NCI-H2171 treated with DMSO at 0.1 percent for 48 hours (cell line): ENCODE measurements around the gene PLXDC1.

ENCODE experiments used
- DNase-seq: peaks from one replicate; lab custom pipeline; 2025; lab: John Stamatoyannopoulos, UW

PLXDC1 gene

DNA sequence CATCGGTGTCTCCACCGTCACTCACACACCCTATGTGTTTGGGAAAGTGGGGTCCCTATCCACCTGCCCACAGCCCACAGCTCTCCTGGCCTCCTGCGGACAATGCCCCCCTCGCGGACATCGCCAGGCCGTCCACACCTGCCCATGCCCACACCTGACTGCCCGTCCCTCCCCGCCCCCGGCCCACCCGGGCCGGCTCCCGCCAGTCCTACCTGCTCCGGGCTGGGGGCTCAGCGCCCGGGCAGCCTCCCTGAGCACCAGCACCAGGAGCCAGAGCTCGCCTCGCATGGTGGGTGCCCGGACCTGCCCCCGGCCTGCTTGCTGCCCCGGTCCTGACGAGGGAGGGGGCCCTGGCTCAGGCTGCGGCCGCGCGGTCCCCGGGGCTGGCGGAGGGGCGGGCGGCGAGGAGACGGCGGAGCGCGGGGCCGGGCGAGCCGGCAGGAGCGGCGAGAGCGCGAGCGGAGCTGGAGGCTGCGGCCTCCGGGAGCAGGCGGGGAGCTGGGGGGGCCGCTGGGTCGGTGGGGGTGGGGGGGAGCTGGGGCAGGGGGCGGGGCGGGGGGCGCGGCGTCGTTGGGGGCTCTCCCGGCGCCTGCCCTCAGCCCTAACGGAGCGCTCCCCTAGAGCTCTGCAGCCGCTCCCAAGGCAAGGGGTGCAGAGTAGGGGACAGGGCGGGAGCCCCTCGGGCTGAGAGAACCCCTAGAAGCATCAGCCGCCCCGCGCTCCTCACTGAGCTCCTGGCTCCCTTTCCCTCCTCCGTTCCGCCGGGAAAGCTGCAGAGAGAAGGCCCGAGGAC is at the start of gene PLXDC1:
TSS of gene PLXDC1 (minus strand) at position 488 of the 793 bp plus-strand sequence. CDS start at position 288, 200 bp downstream.
- DNase-seq: no peak

DNA sequence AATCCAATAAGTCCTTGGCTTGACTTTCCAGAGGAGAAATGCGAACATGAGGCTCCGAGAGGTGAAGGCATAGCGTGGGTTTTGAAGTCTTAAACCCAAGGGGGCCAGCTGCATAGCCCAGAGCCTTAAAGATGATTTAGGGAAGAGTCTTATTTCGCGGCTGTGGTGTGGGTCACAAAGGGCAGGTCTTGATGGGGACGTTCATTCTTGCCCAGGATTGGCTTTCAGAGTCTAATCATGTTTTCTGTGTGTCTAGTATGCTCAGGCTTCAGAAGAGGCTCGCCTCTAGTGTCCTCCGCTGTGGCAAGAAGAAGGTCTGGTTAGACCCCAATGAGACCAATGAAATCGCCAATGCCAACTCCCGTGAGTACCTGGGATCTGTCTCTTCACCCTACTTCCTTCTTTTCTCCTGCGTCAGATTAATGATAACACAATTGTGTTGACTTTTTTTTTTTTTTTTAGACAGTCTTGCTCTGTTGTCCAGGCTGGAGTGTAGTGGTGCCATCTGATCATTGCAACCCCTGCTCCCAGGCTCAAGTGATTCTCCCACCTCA is 49.6 kb upstream of the PLXDC1 start:
- no peak for DNase-seq

DNA sequence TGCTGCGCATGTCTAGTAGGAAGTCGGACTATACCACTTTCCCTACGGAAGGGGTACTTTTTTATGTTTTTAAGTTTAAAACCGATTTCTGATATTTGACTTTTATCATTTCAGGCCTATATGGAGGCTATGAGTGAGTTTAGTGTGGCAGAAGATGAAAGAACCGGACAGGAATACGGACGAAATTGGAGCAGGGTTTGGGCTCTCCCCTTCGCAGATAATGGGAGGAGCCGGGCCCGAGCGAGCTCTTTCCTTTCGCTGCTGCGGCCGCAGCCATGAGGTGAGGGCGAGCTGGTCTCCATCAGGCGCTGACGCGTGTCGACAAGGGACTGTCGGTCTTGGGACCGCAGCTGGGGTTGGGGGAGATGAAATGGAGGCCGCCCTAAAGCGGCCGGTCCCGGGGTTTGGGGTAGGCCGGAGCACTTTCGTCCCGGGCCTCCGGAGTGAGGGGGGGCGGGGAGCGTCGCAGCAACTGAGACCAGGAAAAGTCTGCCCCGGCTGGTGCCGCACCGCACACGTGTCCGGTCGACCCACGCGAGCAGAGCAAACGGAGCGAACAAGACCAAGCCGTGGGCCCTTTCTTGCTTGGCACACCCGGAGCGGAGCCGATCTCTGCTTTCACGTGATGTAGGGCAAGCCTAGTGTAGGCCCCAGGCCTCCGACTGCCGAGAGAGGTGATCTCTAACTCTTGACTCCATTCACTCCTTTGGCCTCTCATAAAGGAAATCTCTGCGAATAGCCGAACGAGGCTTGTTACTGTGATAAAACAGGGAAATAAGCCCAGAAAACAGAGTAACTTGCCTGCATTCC is 48.8 kb upstream of the PLXDC1 start, which contains the start of gene RPL19:
TSS of gene RPL19 (plus strand) at position 214 of the 810 bp plus-strand sequence. CDS start at position 276, 62 bp downstream.
- no peak for DNase-seq

DNA sequence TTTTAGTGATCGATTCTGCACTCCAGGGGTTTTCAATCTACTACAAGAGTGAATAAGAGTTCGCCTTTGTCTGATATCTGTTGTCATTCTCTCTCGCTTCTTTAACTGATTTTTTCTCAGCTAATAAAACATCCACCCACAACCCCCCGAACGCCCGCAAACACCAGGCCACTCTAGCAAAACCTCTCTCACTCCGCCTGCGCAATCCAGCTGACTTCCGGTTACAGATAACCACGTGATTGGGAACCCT is 48.3 kb upstream of the PLXDC1 start:
- DNase-seq: peak; percentile 98

DNA sequence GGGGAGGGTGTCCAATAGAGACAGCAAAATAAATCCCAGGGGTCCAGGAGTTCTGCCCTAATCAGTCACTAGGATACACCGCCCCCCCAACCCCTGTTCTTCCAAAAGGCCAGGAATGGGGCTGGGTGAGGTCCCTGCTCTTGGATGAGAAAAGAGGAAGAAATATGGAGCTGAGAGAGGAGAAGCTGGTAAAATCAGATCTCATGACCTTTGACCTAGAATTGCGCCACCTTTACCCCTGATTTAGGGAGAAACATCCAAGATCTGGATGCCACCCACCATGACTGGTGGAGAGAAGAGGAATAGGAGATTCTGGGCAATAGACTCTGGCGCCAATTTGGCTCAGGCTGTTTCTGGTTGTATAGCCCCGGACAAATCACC is 46.7 kb upstream of the PLXDC1 start:
- DNase-seq: peak; percentile 30

DNA sequence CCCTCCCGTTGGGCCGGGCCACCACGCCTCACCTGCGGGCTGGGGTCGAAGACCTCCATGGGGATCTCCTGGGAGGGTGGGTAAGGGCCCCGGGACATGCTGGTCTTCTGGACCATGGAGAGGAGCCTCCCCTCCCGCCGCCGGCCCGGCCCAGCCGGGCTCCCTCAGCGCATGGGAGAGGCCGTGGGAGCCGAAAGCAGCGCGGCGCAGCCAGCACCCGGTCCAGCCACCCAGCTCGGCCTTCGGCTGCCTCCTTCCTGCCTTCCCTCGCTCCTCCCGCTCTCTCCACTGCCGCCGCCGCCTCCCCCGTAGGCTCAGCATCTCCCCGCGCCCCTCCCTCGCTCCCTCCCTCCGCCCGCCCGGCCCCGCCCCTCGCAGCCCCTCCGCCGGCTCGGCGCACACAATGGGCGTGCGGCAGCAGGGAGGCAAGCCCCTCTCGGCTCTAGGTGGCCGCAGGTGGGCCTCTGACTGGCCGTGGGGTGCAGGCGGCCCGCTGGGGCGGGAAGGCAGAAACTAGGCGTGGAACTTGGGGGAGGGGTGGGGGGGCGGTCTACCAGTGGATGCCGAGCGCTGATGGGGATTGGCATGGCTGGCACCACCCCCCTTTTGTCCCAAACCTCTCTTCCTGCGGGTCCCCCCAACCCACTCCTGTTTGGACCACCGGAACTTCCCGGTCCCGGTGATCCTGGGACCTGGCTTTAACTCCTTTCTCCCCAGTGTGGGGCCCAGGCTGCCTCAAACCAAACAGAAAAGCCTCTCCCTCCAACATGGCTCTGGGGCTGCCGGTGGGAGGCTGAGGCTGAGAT is 46.1 kb upstream of the PLXDC1 start, which contains the start of gene CACNB1:
TSS of gene CACNB1 (minus strand) at position 290 of the 806 bp plus-strand sequence. CDS start at position 116, 174 bp downstream.
- DNase-seq: peak; percentile 77

DNA sequence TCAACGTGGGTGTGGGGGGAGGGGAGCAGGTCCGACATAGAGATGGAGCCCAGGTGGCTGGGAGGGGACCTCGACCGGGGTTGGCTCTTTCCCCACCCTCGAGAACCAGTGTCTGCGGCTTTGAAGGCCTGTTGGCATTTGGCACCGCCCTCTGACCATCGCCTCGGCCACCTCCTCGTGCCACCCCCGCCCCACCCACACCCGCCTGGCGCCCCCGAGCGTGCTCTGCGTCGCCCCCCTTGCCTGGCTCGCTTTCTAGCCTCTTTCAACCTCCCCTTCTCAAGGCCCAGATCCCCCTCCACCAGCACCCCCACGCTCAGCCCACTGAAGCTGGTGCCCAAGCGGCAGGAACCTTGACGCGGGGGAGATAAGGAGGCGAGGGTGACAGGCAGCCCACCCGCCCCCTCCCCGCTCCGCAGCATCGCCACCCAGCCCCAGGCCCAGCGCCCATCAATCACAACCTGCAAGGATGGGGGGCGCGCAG is 45.4 kb upstream of the PLXDC1 start:
- DNase-seq: peak; percentile 15

DNA sequence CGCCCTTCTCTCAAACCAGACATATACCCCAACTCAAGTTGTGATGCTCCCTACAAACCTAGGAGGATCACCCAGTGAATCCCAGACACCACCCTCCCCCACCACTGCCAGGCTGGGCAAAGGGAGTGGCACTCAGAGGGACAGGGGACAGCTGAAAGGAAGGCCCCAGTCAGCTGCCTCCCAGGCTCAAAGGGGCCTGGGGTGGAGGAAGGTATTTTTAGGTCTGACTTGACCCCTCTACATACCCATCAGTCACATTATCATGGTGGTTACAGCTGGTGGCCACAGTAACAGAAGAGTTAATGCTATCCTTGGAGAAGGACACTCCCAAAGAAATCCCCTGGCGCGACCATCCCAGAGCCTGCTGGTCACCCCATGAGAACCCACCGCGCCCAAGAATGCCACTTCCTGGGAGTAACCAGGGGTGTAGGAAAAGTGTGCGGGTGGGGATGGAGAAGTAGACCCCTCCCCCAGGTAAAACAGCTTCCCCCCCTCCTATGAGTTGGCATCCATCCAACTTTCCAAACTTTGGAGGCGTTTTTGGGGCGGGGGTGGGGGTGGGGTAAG is 44.9 kb upstream of the PLXDC1 start:
- no peak for DNase-seq

DNA sequence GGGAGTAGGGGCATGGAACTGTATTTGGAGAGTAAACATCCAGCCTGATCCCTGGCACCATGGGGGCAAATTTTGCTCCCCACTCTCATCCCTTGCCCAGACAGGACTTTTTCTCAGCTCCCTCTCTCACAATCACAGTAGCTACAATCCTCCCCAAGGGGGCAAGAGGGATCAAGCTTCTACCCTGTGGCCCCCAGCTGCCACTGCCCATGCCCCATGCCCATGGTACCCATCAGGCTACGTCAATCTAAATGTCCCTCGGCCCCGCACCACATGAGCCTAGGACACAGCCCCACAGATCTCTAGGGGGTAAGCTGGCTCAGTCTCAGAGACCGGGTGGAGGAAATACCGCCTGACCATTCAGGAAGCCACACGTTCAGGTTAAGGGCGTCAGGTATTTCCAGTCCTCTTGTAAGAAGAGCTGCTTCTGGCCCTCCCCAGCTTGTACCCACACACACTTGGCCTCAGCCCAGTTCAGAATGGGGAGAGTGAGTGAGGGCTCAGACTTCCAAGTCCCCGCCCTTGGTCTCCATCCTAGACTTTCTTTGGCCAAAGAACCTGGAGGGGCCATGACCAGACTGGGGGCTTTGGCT is 44.2 kb upstream of the PLXDC1 start:
- no peak for DNase-seq

DNA sequence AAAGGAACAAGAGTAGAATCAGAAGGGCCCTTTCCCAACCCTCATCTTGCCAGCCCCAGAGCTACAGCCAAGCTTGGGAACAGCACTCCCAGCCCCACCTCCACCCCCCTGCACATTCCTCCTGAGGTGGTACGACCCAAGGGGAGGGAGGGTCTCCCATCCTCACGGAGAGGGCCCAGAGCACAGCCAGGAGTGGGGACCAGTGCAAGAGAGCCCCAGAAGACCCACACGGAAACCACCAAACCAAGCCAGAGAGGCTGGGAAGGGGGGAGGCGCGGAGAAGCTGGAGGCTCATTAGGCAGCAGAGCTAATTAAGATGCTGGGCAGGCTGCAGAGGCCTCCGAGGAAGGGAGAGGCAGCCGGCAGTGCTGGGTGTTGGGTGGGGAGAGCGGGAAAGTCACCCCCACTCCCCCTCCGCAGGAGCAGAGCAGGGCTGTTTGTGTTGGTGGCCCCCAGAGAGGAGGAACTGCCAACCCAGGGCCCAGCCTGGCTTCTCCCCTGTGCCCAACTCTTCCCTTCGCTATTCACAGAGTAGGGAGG is 43.6 kb upstream of the PLXDC1 start:
- DNase-seq: no peak

DNA sequence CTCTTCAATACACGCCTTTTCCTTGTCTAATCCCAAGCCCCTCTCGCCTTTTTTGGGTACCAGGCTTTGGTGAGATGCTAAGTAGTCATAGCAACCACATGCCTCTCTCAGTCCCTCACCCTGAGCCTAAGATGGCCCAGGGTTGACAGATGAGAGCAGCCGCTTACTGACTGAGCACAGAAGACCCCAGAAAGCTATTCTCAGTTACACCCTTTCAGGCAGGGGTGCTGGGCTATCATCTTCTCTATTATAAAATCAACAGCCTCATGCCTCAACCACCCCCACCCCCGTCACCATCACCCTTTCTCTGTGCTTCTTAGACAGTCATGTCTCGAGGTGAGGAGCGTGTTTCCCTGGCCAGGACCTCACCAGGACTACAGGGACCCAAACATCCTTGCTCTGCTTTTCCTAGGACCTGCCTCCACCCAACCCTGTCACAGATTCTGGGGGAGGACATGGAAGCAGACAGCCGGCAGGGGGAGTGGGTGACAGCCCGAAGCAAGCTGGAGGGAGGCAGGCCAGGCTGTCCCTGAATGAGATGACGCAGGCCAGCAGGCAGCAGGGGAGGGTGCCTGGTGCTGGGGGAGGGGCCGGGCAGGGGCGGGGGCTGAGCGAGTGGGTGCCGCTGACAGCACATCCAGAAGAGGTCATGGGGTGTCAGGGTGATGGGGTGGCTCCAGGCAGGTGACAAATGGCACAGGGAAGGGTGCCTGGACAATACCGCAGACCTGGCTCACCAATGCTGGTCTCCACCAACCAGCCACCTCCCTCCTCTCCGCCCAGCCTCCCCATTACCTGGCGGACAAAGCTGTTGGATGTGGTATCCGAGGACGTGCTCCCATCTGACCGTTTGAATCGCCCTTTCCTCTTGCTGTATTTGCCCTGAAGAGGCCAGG is 42.9 kb upstream of the PLXDC1 start:
- no peak for DNase-seq

DNA sequence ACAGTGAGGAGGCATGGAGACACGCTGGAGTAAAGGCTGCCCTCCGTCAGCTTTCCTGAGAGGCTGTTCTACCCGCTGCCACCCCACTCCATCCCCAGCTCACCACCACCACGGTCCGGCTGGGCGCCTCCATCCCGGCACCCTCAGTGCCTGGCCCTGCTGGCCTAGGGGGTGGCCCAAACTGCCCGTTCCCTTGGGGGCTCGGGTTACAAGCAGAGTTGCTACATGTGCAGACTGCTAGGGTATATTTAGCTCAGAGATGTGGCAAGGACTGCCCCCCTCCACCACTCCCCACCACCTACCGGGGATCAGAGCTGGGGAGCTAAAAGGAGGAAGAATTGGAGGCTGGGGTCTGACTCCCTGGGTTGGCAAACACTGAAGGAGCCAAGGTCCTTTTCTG is 41.9 kb upstream of the PLXDC1 start:
- no peak for DNase-seq

DNA sequence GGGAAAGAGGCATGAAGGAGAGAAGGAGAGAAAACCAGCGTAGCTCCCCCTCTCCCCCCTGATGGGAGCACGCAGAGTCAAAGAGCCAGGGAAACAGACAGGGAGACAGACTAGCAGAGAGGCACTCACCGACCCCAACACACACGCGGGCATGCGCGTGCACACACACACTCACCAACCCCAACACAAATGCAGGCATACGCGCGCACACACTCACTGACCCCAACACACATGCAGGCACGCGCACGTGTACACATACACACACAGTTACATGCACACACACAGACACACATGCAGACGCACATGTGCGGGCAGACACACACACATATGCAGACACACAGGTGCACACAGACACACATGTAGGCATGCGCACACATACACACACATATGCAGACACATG is 41.5 kb upstream of the PLXDC1 start:
- no peak for DNase-seq

DNA sequence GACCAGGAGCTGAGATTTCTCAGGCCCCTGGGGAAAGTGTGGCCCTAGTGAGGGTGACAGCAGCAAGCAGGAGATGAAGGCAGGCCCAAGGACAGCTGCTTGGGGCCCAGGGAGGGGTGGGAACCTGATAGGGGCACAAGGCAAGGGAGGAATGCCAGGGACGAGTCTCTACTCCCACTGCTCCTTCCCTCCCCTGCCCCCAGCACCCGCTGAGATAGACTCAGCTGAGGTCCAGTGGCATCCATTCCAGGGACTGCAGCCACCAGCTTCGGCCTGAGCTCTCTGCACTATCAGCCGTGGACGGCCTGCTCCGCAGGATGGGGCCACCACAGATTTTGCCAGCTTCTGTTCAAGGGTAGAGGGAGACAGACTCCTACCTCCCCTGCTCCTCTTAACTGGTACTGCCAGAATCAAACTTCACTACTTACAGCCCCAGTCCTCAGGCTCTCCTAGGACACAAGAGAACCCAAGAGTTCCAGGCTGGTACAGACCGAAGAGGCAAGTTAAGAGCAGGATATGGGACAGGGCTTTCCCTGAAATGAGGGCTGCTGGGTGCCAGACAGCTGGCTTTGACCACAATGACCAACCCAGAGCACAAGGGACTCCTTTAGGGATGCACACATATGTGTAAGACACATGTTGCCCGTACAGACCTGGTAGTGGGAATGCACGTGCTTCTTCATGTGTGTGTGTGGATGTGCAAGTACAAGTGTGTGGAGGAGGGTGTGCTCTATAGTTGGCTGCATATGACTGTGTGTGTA is 40.5 kb upstream of the PLXDC1 start:
- no peak for DNase-seq

DNA sequence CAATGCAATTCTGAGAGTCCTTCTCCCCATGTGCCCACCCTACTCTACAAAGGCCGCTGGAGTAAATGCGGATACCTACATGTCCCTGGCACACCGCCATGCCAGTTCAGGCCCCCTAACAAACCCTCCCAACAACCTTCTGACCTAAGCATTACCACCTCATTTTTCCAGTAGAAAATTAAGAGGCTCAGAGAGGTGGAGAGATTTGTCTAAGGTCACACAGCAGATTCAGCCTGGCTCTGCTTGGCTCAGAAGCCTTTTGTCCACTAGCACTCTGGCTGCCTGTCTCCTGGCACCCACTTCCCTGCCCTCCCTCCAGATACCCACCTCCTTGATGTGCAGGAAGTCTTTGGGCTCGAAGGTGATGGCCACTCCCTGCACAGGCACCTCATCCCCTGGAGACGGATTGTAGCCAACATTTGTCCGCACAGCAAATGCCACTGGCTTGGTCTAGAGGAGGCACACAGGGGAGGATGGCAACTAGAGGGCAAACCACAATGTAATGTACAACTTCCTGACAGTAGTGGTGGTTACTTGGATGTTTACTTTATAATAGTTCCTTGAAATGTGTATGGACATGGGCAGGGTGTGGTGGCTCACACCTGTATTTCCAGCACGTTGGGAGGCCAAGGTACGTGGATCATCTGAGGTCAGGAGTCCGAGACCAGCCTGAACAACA is 35.9 kb upstream of the PLXDC1 start:
- DNase-seq: no peak

DNA sequence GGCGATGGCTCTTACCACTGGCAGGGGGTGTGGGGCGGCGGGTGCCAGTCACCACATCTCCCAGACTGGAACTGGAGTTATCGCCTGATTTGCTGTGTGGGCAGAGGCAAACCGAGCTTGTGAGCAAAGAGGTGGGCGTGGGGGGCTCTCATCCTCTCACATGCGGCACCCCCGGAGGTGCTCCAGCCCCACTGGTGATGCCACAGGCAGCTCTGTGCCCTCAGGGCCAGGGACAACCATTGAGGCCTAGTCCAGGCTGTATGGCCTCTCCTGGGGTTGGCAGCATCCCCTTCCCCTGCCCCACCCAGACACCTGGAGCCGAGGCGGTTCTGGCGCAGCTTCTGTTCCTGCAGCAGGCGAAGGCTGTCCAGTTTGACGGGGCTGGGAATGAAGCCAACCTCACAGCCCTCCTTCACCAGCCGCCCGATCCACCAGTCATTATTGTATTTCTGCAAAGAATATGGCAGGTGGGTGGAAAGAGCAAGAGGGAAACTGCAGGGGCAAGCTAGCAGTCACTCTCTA is 35.1 kb upstream of the PLXDC1 start:
- no peak for DNase-seq

DNA sequence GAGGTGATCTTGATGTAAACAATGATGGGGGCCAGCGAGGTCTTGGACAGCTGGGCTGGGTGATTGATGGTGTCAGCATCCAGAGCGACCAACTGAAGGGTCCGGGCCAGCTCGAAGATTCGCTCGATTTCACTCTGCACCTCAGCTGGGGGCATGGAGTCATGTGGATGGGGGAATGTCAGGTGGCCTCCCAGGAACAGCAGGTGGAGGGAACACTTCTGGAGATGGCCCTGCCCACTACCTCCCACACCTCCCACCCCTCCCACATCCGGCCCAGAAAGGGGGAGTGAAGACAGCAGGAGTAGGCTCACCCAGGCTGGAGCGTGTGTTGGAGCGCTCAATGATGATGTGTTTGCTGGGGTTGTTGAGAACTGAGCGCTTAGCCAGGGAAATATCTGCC is 32.3 kb upstream of the PLXDC1 start:
- no peak for DNase-seq

DNA sequence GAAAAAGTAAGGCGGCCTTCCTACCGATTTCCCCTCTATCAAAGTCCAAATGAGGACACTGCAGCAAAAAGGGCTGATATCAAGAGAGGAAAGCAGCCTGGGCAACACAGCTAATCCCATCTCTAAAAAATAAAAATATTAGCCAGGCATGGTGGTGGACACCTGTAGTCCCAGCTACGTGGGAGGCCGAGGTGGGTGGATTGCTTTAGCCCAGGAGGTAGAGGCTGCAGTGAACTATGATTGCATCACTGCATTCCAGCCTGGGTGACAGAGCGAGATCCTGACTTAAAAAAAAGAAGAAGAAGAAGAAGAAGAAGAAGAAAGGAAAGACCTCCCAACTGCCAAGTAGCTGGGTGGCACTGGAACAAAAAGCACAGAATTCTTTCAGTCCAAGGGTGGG is 31.6 kb upstream of the PLXDC1 start:
- DNase-seq: no peak
